Measurements from ENCODE around the gene COL4A1.

DNA sequence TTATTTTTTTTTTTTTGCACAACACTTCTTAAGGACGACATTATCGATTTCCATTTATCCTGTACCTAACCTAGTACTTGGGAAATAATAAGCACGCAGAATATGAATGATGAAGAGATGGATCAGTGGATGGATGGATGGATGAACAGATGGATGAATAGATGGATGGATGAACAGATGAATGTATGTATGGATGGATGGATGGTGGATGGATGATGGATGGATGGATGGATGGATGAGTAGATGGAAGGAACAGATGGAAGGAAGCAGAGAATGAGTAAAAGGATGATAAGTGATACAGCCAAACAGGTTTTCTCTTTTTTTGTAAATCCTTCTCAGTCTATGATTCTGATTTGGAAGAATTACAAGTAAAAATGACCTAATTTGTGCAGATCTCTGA, 166.9 kb downstream of the COL4A1 start:
- TF ChIP-seq CTCF (IDR thresholded peaks at IDR 0.05) (no peak), EZH2 (IDR thresholded peaks at IDR 0.05) (no peak), EZH2phosphoT487 (IDR thresholded peaks at IDR 0.05) (no peak)

Measured in neural progenitor cell (in vitro differentiated cells).